Left ventricle myocardium inferior (tissue), 1 donor: Measurements from ENCODE around the gene GPR162. TPM values are rescaled to one million over a fixed set of nuclear protein-coding genes. Genes with fewer than 3 reads are reported as not detected.
A peak's percentile ranks its signal among the peaks of the same experiment; 100 is the strongest.
"Not testable (repeated sequence)": the region's sequence is repeated elsewhere in the genome, so short reads cannot be mapped to it uniquely, and the experiment has no call there.

ENCODE experiments used
- DNase-seq: peaks from one replicate; pipeline ENCODE4 v3.0.0-alpha.2; 2020
- H3K27ac ChIP-seq: fragments of 200-600 bp; replicated peaks from 2 replicates; pipeline ENCODE4 v1.8.0; 2021
- H3K27me3 ChIP-seq: fragments of 200-600 bp; 2 replicates; pipeline ENCODE4 v1.8.0; 2021; ENCODE audit warnings: low read depth
- H3K36me3 ChIP-seq: fragments of 200-600 bp; 2 replicates; pipeline ENCODE4 v1.8.0; 2021
- H3K4me1 ChIP-seq: fragments of 200-600 bp; 2 replicates; pipeline ENCODE4 v1.8.0; 2021
- H3K4me3 ChIP-seq: fragments of 200-600 bp; 2 replicates; pipeline ENCODE4 v1.8.0; 2021; ENCODE audit warnings: mild to moderate bottlenecking, moderate library complexity
- H3K9me3 ChIP-seq: fragments of 200-600 bp; replicated peaks from 2 replicates; pipeline ENCODE4 v1.8.0; 2021
- CTCF ChIP-seq: fragments of 200-600 bp; IDR thresholded peaks from 2 replicates; pipeline ENCODE4 v1.8.0; 2021; ENCODE audit warnings: antibody characterized with exemption, mild to moderate bottlenecking, borderline replicate concordance
- intact Hi-C: fragments of 100-400 bp; cut with micrococcal nuclease; formaldehyde crosslinking; loops from one replicate; pipeline ENCODE4 v1.11.0; 2022
- total RNA-seq: library from RNA; stranded (reverse); fragmentation: NEBNext Ultra II Directional; extraction: Animal tissue kit (Norgen Biotek cat#: 25700); gene quantifications from one replicate; pipeline ENCODE4 v1.2.1, GENCODE V29; 2021
- donor health status: DM: no; HTN: yes; CAD: no; lungs with severe emphysema.

Gene GPR162
- total RNA-seq, 1 donor from 2014 or later = 6.5 TPM

GRCh38 chr12:6863586-6864321 lies 42.1 kb downstream of the GPR162 start:
- no peaks in the 10 kb centered on the region for H3K9me3 ChIP-seq
- peaks cover 63% of the 10 kb centered on the region for H3K36me3 ChIP-seq
- peaks cover 20% of the 10 kb centered on the region for H3K4me1 ChIP-seq
- no peak for TF ChIP-seq CTCF
- intact Hi-C loops = no loop called here
- no peak for DNase-seq
- H3K27ac ChIP-seq = no peak overlapping the region
- no peaks in the 10 kb centered on the region for H3K27me3 ChIP-seq
- no peak overlapping the region for H3K4me3 ChIP-seq

- H3K4me3 ChIP-seq, H3K9me3 ChIP-seq, intact Hi-C loops, H3K27ac ChIP-seq, DNase-seq, H3K27me3 ChIP-seq: not testable (repeated sequence)
- Histone ChIP-seq H3K36me3 (peaks cover 63% of the 10 kb centered on the region), H3K4me1 (peaks cover 34% of the 10 kb centered on the region)
Observed at GRCh38 chr12:6865307-6865706, 43.7 kb downstream of the GPR162 start.

- no peak for TF ChIP-seq CTCF
- Histone ChIP-seq H3K4me1 (peaks cover 43% of the 10 kb centered on the region), H3K36me3 (peaks cover 63% of the 10 kb centered on the region), H3K27me3 (no peaks in the 10 kb centered on the region), H3K9me3 (no peaks in the 10 kb centered on the region), H3K4me3 (peak overlapping the region; percentile 100), H3K27ac (peak overlapping the region; percentile 99)
- intact Hi-C loops = no loop called here
- no peak for DNase-seq
Observed at GRCh38 chr12:6866163-6866919, 44.7 kb downstream of the GPR162 start.

GRCh38 chr12:6866920-6867412 lies 45.3 kb downstream of the GPR162 start:
- intact Hi-C loops = no loop called here

GRCh38 chr12:6867413-6868210 lies 46.0 kb downstream of the GPR162 start, which contains the start of gene TPI1:
Gene TPI1, plus strand, starts transcription at chr12:6867531. Its CDS starts 36 bp downstream, at chr12:6867567.
- intact Hi-C loops = no loop called here
- Histone ChIP-seq H3K4me1 (peaks cover 56% of the 10 kb centered on the region), H3K36me3 (peaks cover 53% of the 10 kb centered on the region)

More at GRCh38 chr12:6866920-6867412, 45.3 kb downstream of the GPR162 start:
- peaks cover 50% of the 10 kb centered on the region for H3K4me1 ChIP-seq
- H3K36me3 ChIP-seq = peaks cover 60% of the 10 kb centered on the region
- no peak for DNase-seq
- no peak for TF ChIP-seq CTCF
- no peaks in the 10 kb centered on the region for H3K9me3 ChIP-seq
- no peaks in the 10 kb centered on the region for H3K27me3 ChIP-seq
- H3K4me3 ChIP-seq = peak overlapping the region; percentile 100
- H3K27ac ChIP-seq = peak overlapping the region; percentile 99

More at GRCh38 chr12:6867413-6868210, 46.0 kb downstream of the GPR162 start, which contains the start of gene TPI1:
- no peak for TF ChIP-seq CTCF
- Histone ChIP-seq H3K9me3 (no peaks in the 10 kb centered on the region), H3K4me3 (peak within 1 kb of the TSS; percentile 100), H3K27ac (peak within 1 kb of the TSS; percentile 99), H3K27me3 (no peaks in the 10 kb centered on the region)
- DNase-seq = peak; percentile 88
